NCI-H1048 (cell line): ENCODE results near the gene SSX3.
"Not testable (repeated sequence)": the region's sequence is repeated elsewhere in the genome, so short reads cannot be mapped to it uniquely, and the experiment has no call there.

Experiments used
- DNase-seq: peaks from one replicate; lab custom pipeline; 2025; lab: John Stamatoyannopoulos, UW

Gene SSX3, protein sequence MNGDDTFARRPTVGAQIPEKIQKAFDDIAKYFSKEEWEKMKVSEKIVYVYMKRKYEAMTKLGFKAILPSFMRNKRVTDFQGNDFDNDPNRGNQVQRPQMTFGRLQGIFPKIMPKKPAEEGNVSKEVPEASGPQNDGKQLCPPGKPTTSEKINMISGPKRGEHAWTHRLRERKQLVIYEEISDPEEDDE

GRCh38 chrX:48356315-48357094, at the start of gene SSX3:
Gene SSX3 (minus strand): TSS chrX:48356703. CDS start chrX:48355249, 1,454 bp downstream.
- DNase-seq = not testable (repeated sequence)

- DNase-seq = not testable (repeated sequence)
Measured at GRCh38 chrX:48397825-48398224, 41.3 kb upstream of the SSX3 start.

- not testable (repeated sequence) for DNase-seq
Measured at GRCh38 chrX:48396931-48397330, 40.4 kb upstream of the SSX3 start.

- DNase-seq = not testable (repeated sequence)
Measured at GRCh38 chrX:48383239-48383638, 26.7 kb upstream of the SSX3 start, which contains the start of gene SSX4. Gene SSX4 (plus strand): TSS chrX:48383539. CDS start chrX:48384054, 515 bp downstream.

- not testable (repeated sequence) for DNase-seq
Measured at GRCh38 chrX:48370408-48370807, 13.9 kb upstream of the SSX3 start.

DNA sequence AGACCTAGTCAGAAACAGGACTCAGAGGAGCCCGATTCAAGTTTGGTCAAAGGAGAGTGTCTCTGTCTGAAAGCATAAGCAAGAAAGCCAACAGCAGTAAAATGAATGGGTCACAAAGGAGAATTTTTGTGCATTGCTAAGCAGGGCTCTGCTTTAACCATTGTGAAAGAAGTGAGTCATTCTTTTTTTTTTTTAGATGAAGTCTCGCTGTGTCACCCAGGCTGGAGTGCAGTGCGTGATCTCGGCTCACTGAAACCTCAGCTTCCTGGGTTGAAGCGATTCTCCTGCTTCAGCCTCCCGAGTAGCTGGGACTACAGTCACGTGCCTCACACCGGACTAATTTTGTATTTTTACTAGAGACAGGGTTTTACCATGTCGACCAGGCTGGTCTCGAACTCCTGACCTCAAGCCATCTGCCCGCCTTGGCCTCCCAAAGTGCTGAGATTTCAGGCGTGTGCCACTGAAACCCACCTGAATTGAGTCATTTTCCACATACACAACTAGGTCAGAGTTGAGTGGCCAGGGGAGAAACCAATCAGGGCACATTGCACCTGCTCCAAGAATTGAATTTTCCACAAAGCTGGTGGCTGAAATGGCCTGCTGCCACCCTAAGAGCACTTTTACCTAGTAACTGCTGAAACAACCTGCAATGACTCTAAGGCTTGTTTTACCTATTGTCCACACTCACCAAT, 11.4 kb upstream of the SSX3 start:
- DNase-seq = not testable (repeated sequence)

GRCh38 chrX:48359281-48359680, 2.8 kb upstream of the SSX3 start:
- not testable (repeated sequence) for DNase-seq

GRCh38 chrX:48357681-48358080, 1.2 kb upstream of the SSX3 start:
- no peak for DNase-seq

- DNase-seq = not testable (repeated sequence)
Measured at GRCh38 chrX:48346059-48346458, 10.4 kb downstream of the SSX3 start.

DNA sequence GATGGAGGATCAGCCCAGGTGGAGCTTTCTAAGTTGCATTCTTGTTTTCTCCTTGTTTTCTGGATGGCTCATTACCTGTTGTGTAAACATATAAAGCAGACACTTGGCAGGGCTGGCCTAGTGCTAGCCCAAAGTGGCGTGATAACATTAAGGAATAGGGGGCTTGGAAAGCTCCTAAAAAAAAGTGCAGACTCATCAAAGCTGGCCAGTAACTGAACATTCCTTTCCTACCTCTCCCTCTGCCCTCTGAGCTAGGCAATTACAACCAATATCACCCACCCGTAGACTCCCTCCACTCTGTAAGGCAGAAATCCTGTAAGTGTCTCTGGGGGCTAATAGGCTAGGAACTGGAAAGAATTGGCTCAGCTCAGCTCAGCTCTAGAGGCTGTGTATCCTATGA, 42.5 kb downstream of the SSX3 start:
- not testable (repeated sequence) for DNase-seq

DNA sequence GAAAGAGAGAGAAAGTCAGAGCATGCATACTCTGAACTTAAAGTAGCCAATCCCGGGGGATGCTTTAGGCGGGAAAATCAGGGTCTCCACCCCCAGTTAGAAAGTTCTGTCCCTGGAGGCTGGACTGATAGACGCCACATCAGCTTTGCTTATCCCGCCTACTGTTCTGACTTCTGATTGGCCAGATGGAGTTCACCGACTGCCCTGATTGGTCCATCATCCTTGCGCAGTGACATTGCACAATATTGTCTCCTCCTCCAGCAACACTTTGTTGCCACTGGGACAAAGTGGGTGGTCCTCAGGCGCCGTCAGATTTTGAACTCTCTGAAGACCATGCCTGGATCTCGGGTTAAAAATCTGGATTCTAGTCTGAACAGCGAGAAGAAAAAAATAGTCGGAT, 50.3 kb downstream of the SSX3 start:
- no peak for DNase-seq
